ENCODE results near the gene ARF3.

ARF3 gene

GRCh38 chr12:48957141-48958048 lies at the start of gene ARF3:
ARF3 (minus strand) TSS chr12:48957487; CDS start chr12:48941095, 16,392 bp downstream.
- peak; percentile 88 to 94 for DNase-seq

GRCh38 chr12:49000346-49000745 lies 43.1 kb upstream of the ARF3 start:
- DNase-seq, result peak in 1 of 2 experiments; percentile 69

GRCh38 chr12:48999371-49000131 lies 42.3 kb upstream of the ARF3 start, which contains the start of gene DDN:
DDN (minus strand) TSS chr12:48999375; CDS start chr12:48999287, 88 bp downstream.
- peak; percentile 49 to 80 for DNase-seq

GRCh38 chr12:48998497-48999353 lies 41.4 kb upstream of the ARF3 start:
- peak in 1 of 2 experiments; percentile 52 for DNase-seq

- DNase-seq, result peak in 1 of 2 experiments; percentile 64
Measured at GRCh38 chr12:48997719-48998496, 40.6 kb upstream of the ARF3 start.

- DNase-seq, result peak; percentile 30 to 81
Measured at GRCh38 chr12:48996794-48997718, 39.8 kb upstream of the ARF3 start.

- DNase-seq, result peak; percentile 77 to 80
Measured at GRCh38 chr12:48995086-48995879, 38.0 kb upstream of the ARF3 start.

GRCh38 chr12:48994224-48995085 lies 37.2 kb upstream of the ARF3 start:
- DNase-seq, result no peak

- no peak for DNase-seq
Measured at GRCh38 chr12:48993787-48994186, 36.5 kb upstream of the ARF3 start.

- DNase-seq, result peak in 1 of 2 experiments; percentile 37
Measured at GRCh38 chr12:48991247-48992050, 34.2 kb upstream of the ARF3 start.

GRCh38 chr12:48990552-48990951 lies 33.3 kb upstream of the ARF3 start:
- no peak for DNase-seq

- DNase-seq, result peak in 1 of 2 experiments; percentile 19
Measured at GRCh38 chr12:48988030-48988649, 30.9 kb upstream of the ARF3 start.

GRCh38 chr12:48986720-48987291 lies 29.5 kb upstream of the ARF3 start:
- no peak for DNase-seq

GRCh38 chr12:48985901-48986300 lies 28.6 kb upstream of the ARF3 start:
- DNase-seq, result no peak

GRCh38 chr12:48985475-48985897 lies 28.2 kb upstream of the ARF3 start:
- no peak for DNase-seq

- DNase-seq, result no peak
Measured at GRCh38 chr12:48982397-48983080, 25.3 kb upstream of the ARF3 start.
